AG10803 (cell line): Measurements from ENCODE around the gene DIAPH1.

ENCODE experiments used
- DNase-seq: peaks from one replicate; pipeline ENCODE4 v3.0.0; 2010; ENCODE audit warnings: low read depth
- H3K4me3 ChIP-seq: 2 replicates; pipeline ENCODE4 v1.5.1; 2011; ENCODE audit warnings: mild to moderate bottlenecking, low read length, control low read depth
- CTCF ChIP-seq: conservative IDR thresholded peaks from 2 replicates; pipeline ENCODE4 v1.5.1; 2011; ENCODE audit warnings: mild to moderate bottlenecking, low read length, control low read depth, inconsistent platforms

Gene DIAPH1

GRCh38 chr5:141483902-141484301 lies 134.9 kb downstream of the DIAPH1 start:
- TF ChIP-seq CTCF: no peak
- no peak for DNase-seq
- no peak overlapping the region for H3K4me3 ChIP-seq

GRCh38 chr5:141479776-141480175 lies 139.0 kb downstream of the DIAPH1 start:
- DNase-seq: peak; percentile 48
- no peak for TF ChIP-seq CTCF
- H3K4me3 ChIP-seq: no peak overlapping the region

- DNase-seq: peak; percentile 56
- peak overlapping the region; percentile 91 for H3K4me3 ChIP-seq
- TF ChIP-seq CTCF: peak; percentile 40
Measured at GRCh38 chr5:141478321-141478945, 140.4 kb downstream of the DIAPH1 start.

- no peak for TF ChIP-seq CTCF
- H3K4me3 ChIP-seq: peak overlapping the region; percentile 91
- DNase-seq: no peak
Measured at GRCh38 chr5:141477815-141478214, 141.0 kb downstream of the DIAPH1 start.

GRCh38 chr5:141477044-141477575 lies 141.7 kb downstream of the DIAPH1 start:
- peak overlapping the region; percentile 91 for H3K4me3 ChIP-seq
- DNase-seq: no peak
- TF ChIP-seq CTCF: no peak

GRCh38 chr5:141476132-141476911 lies 142.5 kb downstream of the DIAPH1 start:
- no peak for TF ChIP-seq CTCF
- peak; percentile 75 for DNase-seq
- H3K4me3 ChIP-seq: peak overlapping the region; percentile 91
